Measurements from ENCODE around the gene KIF26B. TPM values are rescaled to one million over a fixed set of nuclear protein-coding genes. Genes with fewer than 3 reads are reported as not detected.

The KIF26B gene
- total RNA-seq, 4 donors from 2014 or later, result 3.6 to 7.0 (median 5.2) TPM

DNA sequence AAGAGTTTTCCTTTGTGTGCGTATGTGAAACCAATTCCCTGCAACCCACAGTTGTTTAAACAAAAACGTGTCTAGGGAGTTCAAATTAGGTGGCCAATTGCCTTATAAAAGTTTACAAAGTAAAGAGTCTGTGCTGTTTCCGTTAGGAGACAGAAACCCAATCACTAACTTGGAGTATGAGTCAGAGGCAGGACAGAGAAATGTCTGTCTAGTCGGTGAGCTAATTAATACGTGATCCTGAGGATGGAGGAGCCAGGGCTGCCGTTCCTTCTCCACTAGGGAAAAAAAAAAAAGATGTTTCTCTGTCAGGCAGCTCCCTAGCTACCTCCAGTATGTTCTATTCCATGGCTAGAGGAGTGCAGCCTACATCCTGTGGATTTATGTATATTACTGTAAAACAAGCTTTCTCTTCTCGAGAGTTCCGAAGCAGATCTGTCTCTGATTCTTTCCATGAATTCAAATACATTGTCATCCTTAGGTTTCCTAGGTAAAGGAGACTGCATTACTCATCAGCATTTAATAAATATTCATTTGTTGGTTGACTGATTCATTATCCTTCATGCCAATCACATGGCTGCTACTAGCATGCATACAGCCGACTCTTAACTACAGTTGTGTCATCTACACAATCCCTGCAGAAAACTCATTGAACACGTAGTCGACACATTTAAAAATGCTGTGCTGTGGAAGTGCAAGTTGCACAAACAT, 430.6 kb downstream of the KIF26B start:
- Histone ChIP-seq H3K9me3 (no peaks in the 10 kb centered on the region), H3K27me3 (no peaks in the 10 kb centered on the region), H3K4me1 (no peaks in the 10 kb centered on the region), H3K36me3 (no peaks in the 10 kb centered on the region), H3K27ac (no peak overlapping the region), H3K4me3 (no peak overlapping the region)
- DNase-seq (ENCODE audit: low spot score in 2 of 2), result no peak
- TF ChIP-seq, protein P1, sequence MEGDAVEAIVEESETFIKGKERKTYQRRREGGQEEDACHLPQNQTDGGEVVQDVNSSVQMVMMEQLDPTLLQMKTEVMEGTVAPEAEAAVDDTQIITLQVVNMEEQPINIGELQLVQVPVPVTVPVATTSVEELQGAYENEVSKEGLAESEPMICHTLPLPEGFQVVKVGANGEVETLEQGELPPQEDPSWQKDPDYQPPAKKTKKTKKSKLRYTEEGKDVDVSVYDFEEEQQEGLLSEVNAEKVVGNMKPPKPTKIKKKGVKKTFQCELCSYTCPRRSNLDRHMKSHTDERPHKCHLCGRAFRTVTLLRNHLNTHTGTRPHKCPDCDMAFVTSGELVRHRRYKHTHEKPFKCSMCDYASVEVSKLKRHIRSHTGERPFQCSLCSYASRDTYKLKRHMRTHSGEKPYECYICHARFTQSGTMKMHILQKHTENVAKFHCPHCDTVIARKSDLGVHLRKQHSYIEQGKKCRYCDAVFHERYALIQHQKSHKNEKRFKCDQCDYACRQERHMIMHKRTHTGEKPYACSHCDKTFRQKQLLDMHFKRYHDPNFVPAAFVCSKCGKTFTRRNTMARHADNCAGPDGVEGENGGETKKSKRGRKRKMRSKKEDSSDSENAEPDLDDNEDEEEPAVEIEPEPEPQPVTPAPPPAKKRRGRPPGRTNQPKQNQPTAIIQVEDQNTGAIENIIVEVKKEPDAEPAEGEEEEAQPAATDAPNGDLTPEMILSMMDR (IDR thresholded peaks at IDR 0.05), result no peak
- TF ChIP-seq POLR2A (IDR thresholded peaks at IDR 0.05) (no peak), POLR2AphosphoS5 (IDR thresholded peaks at IDR 0.05) (no peak), EP300 (IDR thresholded peaks at IDR 0.05) (no peak)
- WGBS, result 63% methylated on average over 11 of the region's 11 CpGs

GRCh38 chr1:245587435-245588115, 432.8 kb downstream of the KIF26B start:
- no peak overlapping the region for H3K27ac ChIP-seq
- DNase-seq (ENCODE audit: low spot score in 2 of 2), result peak in 1 of 2 donors; percentile 19
- H3K27me3 ChIP-seq, result no peaks in the 10 kb centered on the region
- no peaks in the 10 kb centered on the region for H3K36me3 ChIP-seq
- TF ChIP-seq, protein P1 (IDR thresholded peaks at IDR 0.05), result no peak
- no peak for TF ChIP-seq EP300 (IDR thresholded peaks at IDR 0.05)
- no peak for TF ChIP-seq POLR2A (IDR thresholded peaks at IDR 0.05)
- no peak for TF ChIP-seq POLR2AphosphoS5 (IDR thresholded peaks at IDR 0.05)
- no peak overlapping the region for H3K4me3 ChIP-seq
- 77% methylated on average over 11 of the region's 11 CpGs for WGBS
- no peaks in the 10 kb centered on the region for H3K9me3 ChIP-seq
- no peaks in the 10 kb centered on the region for H3K4me1 ChIP-seq

DNA sequence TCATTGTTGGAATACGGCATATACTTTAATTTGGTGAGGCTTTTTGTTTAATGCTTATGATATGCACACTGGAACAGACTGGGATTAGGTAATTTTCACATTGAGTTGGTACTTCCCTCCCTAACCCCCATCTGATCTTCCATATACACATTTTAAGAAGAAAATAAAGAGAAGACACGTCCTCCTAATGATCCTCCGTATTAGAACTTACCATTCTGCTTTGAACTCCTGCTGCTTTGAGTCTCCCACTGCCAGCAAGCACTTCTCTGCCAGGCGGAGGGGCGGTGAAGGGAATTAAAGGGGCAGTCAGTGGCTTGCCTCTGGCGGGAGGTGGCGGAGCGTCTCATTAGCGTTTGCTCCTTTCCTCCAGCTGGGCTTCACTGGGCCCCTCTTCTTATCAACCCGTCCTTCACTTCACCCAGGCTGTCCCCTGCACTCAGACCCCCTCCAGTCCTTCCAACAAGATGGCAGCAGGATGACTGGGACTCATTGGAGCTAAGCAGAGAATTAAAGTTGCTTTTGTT, 433.4 kb downstream of the KIF26B start:
- no peak overlapping the region for H3K4me3 ChIP-seq
- 94% methylated on average over 10 of the region's 10 CpGs for WGBS
- no peak overlapping the region for H3K27ac ChIP-seq
- no peaks in the 10 kb centered on the region for H3K9me3 ChIP-seq
- peak in 1 of 2 donors; percentile 31 for DNase-seq (ENCODE audit: low spot score in 2 of 2)
- H3K36me3 ChIP-seq, result no peaks in the 10 kb centered on the region
- no peaks in the 10 kb centered on the region for H3K4me1 ChIP-seq
- TF ChIP-seq, protein P1 (IDR thresholded peaks at IDR 0.05), result no peak
- no peak for TF ChIP-seq EP300 (IDR thresholded peaks at IDR 0.05)
- TF ChIP-seq POLR2AphosphoS5 (IDR thresholded peaks at IDR 0.05), result no peak
- no peak for TF ChIP-seq POLR2A (IDR thresholded peaks at IDR 0.05)
- H3K27me3 ChIP-seq, result no peaks in the 10 kb centered on the region

DNA sequence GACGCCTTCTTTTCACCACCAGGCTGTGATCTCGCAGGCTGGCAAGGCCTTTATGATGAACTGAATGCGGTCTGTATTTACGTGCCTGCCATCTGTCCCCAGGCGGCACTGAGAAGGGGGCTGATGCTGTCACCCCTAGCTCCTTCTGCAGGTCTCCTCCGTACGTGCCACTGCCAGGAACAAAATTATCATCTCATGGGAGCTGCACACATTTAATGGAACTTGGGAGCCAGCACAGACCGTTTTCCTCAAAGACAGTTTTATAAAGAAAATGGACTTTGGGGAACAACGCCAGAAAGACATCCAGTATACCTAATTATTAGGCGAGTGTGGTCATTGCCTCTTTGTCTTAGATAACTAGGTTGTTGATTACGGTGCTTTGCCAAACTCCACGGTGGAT, 434.5 kb downstream of the KIF26B start:
- no peak for TF ChIP-seq POLR2AphosphoS5 (IDR thresholded peaks at IDR 0.05)
- no peak for TF ChIP-seq POLR2A (IDR thresholded peaks at IDR 0.05)
- no peaks in the 10 kb centered on the region for H3K27me3 ChIP-seq
- H3K4me1 ChIP-seq, result no peaks in the 10 kb centered on the region
- 89% methylated on average over 12 of the region's 12 CpGs for WGBS
- no peak overlapping the region for H3K27ac ChIP-seq
- DNase-seq (ENCODE audit: low spot score in 2 of 2), result peak in 1 of 2 donors; percentile 21
- H3K36me3 ChIP-seq, result no peaks in the 10 kb centered on the region
- H3K9me3 ChIP-seq, result no peaks in the 10 kb centered on the region
- no peak overlapping the region for H3K4me3 ChIP-seq

DNA sequence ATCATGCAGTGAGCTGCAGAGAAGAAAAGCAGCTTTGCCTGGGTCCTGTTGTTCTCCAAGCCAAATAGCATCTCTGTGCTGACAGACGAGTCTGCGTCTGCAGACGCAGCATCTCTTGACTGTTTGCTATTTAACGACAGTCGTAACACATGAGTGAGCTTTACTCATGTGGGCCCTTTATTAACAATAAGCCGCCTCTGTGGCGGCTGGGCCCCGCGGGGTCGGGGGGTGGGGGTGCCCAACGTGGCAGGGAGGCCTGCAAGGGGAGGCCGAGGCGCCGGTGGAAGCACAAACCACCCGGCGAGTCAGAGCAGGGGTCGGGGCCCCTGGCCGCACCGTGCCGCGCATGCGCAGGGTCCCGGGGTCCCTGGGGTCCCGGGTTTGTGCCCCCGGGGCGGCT, 435.1 kb downstream of the KIF26B start:
- H3K36me3 ChIP-seq, result no peaks in the 10 kb centered on the region
- no peaks in the 10 kb centered on the region for H3K9me3 ChIP-seq
- peak in 1 of 2 donors; percentile 21 for DNase-seq (ENCODE audit: low spot score in 2 of 2)
- H3K4me3 ChIP-seq, result no peak overlapping the region
- H3K27ac ChIP-seq, result no peak overlapping the region
- 87% methylated on average over 21 of the region's 26 CpGs for WGBS
- TF ChIP-seq POLR2A (IDR thresholded peaks at IDR 0.05) (no peak), POLR2AphosphoS5 (IDR thresholded peaks at IDR 0.05) (no peak), EP300 (IDR thresholded peaks at IDR 0.05) (no peak)
- TF ChIP-seq, protein P1 (IDR thresholded peaks at IDR 0.05), result no peak
- no peaks in the 10 kb centered on the region for H3K4me1 ChIP-seq
- no peaks in the 10 kb centered on the region for H3K27me3 ChIP-seq

All from suprapubic skin (tissue), 4 donors.